ENCODE measurements around the gene SRXN1.

GRCh38 chr20:699342-699741, 46.3 kb upstream of the SRXN1 start:
- TF ChIP-seq, protein P1, sequence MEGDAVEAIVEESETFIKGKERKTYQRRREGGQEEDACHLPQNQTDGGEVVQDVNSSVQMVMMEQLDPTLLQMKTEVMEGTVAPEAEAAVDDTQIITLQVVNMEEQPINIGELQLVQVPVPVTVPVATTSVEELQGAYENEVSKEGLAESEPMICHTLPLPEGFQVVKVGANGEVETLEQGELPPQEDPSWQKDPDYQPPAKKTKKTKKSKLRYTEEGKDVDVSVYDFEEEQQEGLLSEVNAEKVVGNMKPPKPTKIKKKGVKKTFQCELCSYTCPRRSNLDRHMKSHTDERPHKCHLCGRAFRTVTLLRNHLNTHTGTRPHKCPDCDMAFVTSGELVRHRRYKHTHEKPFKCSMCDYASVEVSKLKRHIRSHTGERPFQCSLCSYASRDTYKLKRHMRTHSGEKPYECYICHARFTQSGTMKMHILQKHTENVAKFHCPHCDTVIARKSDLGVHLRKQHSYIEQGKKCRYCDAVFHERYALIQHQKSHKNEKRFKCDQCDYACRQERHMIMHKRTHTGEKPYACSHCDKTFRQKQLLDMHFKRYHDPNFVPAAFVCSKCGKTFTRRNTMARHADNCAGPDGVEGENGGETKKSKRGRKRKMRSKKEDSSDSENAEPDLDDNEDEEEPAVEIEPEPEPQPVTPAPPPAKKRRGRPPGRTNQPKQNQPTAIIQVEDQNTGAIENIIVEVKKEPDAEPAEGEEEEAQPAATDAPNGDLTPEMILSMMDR (IDR thresholded peaks at IDR 0.05), result no peak
- TF ChIP-seq POLR2A (IDR thresholded peaks at IDR 0.05), result no peak

Data from thyroid gland (tissue), 4 donors.